HG03159 (cell line): ENCODE measurements around the gene EDDM3A.
"Not testable (repeated sequence)": the region's sequence is repeated elsewhere in the genome, so short reads cannot be mapped to it uniquely, and the experiment has no call there.

Source experiments
- ATAC-seq: cut with Tn5 transposase; IDR thresholded peaks from one replicate; pipeline ENCODE4 v1.9.1; 2021; ENCODE audit warnings: mild to moderate bottlenecking, moderate library complexity; ENCODE audit not compliant: unreplicated experiment

EDDM3A gene

DNA sequence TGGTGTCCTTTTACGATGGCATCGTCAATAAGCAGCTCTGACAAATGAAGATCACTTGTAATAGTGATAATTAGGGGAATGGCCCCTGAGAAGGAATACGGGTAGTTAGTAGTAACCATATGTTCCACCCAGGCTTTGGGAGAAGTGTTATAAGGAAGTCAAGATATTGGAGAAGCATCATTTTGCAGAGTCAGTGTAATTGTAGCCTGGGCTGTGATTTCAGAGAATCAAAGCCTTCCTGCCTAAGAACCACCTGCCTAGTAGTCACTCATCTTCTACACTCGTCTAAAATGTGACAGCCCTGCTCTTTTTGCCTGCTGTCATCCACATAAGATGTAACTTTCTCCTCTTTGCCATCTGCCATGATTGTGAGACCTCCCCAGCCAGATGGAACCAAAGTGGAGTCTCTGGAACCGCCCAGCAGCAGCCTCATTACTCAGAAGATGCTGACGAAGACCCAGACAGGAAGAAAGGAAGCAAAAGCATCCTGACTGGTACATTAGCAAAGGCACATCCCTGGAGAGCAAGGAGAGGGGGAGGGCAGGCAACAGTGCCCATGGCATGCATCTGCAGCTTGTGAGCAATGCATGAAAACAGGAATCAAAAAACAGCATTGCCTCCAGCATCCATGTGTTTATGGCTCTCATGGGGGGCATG lies 12.6 kb upstream of the EDDM3A start:
- ATAC-seq: no peak

DNA sequence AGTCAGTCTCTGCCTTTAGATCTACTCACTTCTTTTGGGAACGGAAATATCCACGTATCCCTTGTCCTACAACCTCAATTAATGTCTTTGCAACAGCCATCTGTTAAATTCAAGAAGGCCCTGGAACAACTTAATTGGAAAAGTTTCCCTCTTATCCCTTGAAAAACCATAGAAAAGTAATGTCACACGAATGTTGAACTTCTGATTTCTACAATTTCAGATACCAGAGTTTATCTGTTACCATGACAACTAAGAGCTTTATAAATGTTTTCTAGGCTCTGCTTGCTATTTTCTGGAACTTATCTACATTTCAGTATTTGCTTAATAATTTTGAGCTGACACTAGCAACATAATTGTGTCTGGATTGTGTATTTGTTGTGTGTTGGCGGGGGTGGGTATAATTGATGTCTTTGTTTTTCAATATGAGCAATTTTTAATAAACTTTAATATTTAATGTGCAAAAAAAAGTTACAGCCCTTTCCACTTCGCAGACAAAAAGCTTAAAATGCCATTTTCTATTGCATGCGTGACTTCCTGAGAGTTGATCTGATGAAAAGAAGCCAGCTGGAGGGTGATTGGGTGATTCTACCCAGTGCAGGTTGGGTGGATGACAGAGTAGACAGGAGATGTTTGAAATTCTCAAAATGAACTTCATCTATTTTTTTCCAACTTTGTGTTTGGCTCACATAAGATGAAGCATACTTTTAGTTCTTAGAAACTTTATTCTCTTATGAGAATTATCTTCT lies 11.8 kb upstream of the EDDM3A start:
- ATAC-seq: no peak

DNA sequence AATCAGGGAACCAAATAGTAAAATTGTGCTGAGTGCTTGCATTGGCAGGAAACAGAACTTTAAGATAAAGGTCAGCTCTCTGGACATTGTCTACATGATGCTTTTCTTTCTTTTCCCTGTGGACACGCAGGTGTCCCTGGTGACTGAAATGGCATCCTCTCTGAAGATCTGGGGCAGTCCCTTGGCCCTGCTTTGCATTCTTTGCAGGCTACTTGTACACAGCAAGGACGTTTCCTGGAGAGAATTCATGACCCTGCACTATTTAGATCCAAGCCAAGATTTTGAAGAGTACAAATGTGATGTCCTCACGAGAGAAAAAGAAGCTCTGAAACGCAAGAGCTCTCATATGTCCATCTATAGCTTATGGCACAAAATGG lies 11.3 kb upstream of the EDDM3A start:
- ATAC-seq: no peak

DNA sequence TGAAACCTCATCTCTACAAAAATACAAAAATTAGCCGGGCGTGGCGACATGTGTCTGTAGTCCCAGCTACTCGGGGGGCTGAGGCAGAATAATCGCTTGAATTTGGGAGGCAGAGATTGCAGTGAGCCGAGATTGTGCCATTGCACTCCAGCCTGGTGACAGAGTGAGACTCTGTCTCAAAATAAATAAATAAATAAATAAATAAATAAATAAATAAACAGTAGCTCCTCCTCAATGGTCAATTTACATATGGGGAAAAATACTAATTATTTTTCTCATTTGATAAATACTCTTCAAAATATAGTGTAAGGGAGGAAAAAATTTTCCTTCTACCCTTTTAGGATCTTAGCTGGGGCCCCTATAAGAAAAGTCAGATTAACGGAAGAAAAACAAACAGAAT lies 7.4 kb upstream of the EDDM3A start:
- ATAC-seq: not testable (repeated sequence)

DNA sequence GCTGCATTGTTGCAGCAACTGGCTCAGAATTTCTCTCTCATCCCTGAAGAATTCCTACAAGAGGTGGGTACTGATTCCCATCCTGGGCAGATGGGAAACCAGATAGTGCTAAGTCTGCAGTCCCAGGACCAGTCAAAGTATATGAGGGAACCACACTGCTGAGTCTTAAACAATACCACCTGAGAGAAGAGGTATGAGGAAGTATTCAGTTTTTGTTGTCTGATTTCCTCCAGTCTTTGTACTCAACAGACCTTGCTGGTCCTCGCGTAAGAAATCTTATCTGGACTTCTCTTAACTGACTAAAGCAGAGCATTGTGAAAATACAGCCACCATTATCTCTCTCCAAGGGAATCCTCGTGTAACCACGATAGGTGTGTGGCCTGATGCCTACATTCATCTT lies 3.6 kb upstream of the EDDM3A start:
- ATAC-seq: no peak

DNA sequence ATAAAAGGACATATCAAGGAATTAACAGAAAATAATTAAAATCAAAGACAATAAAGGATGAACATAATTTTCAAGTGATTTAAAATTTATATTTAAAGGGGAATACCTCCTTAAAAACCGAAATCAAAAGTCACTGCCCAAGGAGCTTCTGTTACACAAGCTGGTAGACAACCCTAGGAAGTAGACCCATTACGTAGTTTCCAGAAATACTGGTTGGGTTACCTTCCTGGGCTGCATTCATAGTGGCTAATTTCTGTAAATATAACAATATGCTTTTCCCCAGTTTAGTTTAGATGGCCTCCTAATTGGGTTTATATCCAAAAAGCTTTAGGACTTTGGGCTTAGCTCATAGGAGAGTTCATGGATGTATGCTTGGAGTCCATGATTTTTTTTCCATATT lies 2.1 kb upstream of the EDDM3A start:
- no peak for ATAC-seq

DNA sequence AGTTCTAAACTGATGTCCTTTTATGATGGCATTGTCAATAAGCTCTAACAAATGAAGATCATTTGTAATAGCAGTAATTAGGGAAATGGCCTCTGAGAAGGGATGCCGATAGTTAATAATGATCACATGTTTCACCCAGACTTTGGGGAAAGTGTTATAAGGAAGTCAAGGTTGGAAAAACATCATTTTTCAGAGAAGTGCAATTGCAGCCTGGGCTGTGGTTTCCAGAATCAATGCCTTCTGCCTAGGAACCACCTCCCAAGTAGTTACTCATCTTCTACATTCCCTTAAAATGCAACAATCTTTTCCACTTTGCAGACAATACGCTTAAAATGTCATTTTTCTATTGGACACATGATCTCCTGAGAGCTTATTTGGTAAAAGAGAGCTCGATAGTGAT lies 879 bp downstream of the EDDM3A start:
- no peak for ATAC-seq

DNA sequence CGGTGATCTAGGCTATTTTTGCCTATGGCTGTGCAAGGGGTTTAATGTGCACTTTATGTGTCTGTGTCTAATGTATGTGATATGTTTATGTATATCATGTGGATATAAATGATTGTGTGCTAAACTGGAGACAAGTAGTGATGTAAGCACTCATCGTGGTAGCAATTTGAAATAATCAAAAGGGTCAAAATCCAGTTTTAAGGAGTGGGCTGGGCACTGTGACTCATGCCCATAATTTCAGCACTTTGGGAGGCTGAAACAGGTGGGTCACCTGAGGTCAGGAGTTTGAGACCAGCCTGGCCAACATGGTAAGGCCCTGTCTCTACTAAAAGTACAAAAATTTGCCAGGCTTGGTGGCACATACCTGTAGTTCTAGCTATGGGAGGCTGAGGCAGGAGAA lies 2.8 kb downstream of the EDDM3A start:
- ATAC-seq: no peak

DNA sequence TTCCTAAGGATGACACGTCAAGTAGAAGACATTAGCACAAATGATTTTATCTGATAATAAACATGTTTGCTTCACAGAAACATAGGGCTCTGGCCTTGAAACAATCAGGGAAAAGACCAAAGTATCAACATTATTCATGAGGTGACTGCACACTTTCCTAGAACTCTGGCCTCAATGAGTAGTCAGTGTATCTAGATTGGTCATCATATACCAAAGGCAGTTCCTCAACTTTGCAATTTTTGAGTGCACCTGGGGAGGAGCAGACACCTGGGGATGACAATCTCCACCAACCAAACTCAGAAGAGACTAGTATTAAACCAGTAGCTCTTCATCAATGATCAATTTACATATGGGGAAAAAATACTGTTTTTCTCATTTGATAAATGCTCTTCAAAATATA lies 4.5 kb downstream of the EDDM3A start:
- no peak for ATAC-seq

DNA sequence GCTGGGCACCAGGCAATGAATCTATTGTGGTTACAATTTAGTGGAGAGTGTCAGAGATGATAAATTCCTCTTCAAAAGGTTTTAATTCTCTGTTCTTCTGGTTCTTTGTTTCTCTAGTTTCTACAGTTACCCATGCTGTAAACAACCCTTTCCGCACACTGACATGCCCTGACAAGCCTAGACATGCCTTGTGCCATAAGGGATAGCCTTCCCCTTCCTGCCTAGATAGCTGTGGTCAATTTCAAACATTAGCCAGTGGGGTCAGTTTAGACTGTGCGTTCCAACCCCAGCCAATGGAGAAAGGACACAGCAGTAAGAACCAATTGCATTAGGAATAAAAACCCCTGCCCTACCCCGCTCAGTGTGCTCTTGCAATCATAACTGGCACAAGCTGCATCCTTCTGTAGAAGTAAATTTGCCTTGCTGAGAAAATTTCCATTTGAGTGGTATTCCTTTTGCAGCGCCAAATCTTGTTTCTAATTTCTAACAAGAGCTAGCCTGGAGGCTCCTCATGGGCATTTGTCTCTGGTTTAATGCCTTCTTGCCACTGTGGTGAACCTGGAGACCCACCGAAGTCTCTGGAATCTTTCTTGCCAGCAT lies 6.4 kb downstream of the EDDM3A start:
- no peak for ATAC-seq

DNA sequence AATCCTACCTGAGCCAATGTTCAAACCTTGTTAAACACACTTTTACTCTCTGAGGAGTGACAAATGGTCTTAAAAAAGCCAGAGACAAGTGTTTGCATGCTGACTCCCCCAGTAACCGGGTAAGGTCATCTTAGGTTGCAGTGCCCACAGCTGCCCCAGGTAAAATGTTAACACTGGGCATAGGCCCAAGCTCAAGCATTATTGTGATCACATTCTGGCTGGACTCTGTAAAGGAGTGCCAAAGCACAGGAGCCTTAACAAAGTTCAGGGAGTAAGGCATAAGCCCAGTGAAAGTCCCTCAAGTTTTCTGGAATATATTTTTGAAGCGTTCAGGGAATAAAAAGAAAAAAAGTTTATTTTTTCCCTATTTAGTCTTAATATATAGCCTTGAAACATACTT lies 8.6 kb downstream of the EDDM3A start:
- ATAC-seq: no peak

DNA sequence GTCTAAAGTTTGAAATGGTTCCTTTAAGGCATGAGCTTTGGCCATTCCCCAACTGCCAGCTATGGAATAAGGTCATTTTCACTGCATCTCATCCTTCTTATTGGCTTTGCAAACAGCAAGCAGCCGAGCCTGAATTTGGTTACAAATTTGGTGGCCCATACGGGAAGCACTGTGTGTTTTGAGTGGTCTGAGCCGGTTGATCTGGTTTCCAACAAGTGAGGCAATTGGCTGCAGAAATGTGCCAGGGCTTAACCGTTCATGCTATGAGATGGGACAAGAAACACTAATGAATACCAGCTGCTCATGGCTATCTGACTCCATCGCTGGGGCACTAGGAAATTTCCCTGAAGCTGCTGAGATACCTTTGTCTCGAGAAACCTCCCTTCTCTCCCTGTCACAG lies 9.3 kb downstream of the EDDM3A start:
- ATAC-seq: no peak

DNA sequence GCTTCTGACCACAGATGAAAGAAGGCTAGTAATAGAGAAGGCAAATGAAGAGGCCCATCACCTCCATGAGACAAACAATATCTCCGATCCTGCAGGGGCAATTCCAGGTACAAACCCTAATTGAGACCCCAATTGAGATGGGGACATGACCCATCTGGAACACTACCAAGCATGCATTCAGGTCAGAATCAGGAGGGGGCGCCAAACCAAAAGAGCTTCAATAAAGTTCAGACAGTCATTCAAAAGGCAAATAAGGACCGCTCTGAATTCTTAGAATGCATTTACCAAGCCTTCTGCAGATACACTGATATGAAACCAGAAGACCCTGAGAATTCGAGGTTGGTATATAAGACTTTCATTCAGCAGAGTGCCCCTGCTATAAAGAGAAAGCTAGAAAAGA lies 12.3 kb downstream of the EDDM3A start:
- ATAC-seq: no peak

DNA sequence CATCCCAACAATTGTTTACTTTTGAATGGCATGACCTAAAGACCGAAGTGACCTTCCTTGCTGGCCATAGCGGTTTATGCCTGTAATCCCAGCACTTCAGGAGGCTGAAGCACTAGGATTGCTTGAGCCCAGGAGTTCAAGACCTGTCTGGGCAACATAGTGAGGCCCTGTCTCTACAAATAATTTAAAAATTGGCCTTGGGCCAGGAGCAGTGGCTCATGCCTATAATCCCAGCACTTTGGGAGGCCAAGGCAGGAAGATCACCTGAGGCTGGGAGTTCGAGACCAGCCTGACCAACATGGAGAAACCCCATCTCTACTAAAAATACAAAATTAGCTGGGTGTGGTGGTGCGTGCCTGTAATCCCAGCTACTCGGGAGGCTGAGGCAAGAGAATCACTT lies 13.8 kb downstream of the EDDM3A start:
- not testable (repeated sequence) for ATAC-seq

DNA sequence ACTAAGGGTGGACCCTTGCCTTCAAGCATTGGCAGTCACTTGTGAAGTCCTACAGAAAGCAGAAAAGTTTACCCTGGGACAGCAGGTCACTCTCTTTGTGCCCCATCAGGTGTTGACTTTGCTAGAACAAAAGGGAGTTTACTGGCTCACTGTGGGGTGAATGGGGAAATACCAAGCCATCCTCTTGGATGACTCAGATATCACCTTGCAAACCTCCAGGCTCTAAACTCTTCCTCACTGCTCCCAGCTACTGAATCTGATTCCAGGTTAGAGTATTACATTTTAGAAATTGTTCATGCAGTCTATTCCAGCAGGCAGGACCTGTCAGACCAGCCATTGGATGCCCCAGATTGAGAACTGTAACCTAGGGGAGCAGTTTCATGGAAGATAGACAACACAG lies 15.3 kb downstream of the EDDM3A start:
- no peak for ATAC-seq

DNA sequence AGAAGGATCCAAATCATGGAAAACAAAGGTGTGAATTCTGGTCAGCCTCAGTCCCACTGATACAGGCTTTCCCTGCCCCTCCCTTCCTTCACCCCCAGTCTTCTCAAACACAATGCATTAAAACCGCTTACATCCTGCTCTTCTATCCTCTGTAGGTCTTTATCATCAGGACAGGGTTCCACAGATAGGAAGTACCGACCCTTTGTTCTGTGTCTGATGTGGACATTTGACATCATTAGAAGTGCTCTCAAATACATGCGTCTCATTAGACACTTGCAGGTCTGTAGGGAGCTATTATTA lies 22.9 kb downstream of the EDDM3A start:
- ATAC-seq: no peak

DNA sequence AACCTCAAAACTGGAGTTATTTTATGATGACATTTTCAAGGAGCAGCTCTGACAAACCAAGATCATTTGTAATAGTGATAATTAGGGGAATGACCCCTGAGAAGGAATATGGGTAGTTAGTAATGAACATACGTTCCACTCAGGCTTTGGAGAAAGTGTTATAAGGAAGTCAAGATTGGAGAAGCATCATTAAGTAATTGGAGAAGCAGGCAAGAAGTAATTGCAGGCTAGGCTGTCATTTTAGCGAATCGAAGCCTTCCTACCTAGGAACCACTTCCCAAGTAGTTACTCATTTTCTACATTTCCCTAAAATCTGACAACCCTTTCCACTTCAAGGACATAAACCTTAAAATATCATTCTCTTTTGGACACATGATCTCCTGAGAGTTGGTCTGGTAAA lies 23.7 kb downstream of the EDDM3A start:
- no peak for ATAC-seq

DNA sequence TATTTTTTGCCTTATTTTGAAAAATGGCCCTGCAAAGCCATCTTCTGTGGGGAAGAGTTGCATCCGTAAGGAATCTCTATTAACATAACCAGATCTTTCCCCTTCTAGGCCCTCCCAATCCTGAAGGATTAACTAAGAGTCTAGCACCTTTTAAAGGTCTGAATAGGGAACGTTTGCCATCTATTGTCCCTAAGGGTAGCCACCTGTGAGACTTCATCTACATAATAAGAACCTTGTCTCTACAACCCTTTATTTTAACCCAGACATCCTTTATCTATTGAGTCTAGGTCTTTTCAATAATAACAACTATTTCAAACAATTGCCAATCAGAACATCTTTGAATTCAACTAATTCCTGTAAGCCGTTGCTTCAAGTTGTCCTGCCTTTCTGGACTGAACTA lies 27.0 kb downstream of the EDDM3A start:
- ATAC-seq: no peak

DNA sequence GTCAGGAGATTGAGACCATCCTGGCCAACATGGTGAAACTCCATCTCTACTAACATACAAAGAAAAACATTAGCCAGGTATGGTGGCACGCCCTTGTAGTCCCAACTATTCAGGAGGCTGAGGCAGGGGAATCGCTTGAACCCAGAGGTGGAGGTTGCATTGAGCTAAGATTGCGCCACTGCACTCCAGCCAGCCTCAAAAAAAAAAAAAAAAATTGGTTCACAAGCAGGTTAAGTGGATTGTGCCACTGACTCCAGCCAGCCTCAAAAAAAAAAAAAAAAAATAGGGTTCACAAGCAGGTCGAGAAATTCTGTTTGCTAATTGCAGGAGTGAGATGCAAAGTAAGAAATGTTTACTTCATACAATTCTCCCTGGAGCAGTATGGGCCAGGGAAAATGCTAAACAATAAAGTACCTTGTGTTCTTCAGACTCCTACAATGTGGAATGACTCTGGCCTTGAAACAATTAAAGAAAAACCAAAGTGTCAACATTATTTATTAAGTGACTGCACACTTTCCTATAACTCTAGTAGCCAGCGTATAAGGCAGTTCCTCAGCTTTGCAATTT lies 28.7 kb downstream of the EDDM3A start:
- no peak for ATAC-seq

DNA sequence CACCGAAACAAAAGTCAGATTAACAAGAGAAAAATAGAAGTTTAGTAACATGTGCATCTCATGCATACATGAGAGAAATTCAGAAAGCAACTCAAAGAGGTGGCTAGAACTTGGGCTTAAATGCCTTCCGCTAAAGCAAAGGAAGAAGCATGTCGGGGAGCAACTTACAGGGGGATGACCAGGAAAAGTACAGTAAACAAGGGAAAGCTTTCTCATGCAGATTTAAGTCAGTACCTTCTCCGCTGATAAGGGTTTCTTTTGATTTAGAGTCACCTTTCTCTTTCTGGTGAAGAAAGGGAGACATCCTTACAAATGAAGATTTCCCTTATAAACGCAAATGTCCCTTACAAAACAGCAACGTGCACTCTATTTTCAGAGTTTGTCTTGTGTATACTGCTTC lies 29.4 kb downstream of the EDDM3A start:
- no peak for ATAC-seq

DNA sequence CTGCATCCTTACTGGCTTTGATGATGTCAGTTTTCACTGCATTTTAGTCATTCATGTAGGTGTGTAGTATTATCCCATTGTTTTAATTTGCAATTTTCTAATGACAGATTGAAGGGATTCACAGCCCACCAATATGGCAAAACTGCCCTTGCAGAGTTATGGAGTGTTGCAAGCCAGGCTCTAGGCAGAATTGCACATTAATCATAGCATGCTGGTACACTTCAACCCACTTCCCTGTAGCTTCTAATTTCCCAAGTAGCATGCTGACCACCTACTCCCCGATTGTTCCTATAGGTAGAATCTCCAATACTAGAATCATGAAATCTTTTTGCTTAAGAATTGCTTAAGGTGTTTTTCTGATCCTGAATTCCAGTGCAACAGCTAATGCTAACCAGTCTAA lies 30.2 kb downstream of the EDDM3A start:
- ATAC-seq: no peak

DNA sequence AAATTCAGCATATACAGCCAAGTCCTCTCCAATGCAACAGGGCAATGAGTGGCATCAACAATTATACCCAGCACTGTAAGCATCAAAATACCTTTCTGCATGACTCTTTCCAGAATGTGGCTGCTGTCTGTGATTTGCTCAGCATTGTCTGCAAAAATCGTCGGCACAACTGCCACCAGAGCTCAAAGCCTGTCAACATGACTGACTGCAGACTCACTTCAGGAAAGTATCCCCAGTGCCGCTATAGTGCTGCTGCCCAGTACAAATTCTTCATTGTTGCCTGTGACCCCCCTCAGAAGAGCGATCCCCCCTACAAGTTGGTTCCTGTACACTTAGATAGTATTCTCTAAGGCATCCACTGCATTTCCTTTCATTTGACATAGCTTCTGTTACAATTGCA lies 36.1 kb downstream of the EDDM3A start:
- no peak for ATAC-seq
